Measurements from ENCODE around the gene IRAK2.

The IRAK2 gene

DNA sequence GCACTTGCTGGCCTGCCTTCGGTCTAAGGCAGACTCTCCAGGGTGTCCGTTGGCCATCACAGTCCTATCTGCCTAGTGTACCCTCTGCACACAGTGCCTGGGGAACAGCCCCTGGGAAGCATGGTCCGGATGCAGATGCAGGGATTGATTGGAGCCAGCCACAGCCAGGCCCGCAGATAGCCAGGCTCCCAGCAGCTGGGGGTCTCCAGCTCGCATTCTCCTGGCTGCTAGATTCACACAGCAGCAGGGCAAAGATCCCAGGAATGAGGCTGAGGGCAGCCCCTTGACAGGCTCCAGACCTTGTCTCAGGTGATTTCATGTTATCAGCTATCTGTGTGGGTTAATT, 41.4 kb downstream of the IRAK2 start:
- DNase-seq, result no peak
- intact Hi-C loops (cut with DNase I), result no loop called here

- intact Hi-C loops (cut with DNase I), result no loop called here
These were observed 48.6 kb downstream of the IRAK2 start for GRCh38 chr3:10213156-10213792.

DNA sequence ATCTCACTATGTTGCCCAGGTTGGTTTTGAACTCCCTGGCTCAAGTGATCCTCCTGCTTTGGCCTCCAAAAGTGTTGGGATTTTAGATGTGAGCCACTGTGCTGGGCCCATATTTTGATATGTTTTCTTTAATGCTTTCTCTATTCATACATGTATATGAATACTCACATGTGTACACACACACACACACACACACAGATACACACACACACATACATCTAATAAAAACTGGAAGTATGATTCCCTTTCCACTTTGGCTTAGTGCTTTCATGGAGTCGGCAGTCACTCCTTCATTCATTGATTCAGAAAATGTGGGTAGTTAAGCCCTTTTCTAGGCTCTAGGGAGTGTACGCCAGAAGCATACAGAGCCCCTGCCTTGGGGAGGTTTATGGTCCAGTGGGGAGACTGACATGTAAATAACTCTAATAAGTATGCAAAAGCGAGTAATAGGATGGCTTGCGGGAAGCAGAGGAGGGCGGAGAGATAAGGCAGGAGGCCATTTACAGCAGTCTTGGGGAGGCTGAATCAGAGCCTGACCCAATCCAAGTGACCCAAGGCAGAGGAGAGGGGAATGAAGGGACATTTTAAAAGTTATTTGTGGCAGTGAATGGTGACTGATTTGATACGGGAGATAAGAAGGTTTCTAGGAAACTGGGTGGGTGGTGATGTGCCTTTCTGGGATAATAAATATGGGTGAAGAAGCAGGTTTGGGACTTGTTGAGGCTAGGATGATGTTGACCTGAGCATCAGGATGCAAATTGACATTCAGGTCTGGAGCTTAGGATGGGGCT, 51.1 kb downstream of the IRAK2 start:
- intact Hi-C loops (cut with DNase I), result no loop called here
- DNase-seq, result no peak

More at GRCh38 chr3:10213156-10213792, 48.6 kb downstream of the IRAK2 start:
- DNase-seq, result no peak

GRCh38 chr3:10217359-10217758, 52.6 kb downstream of the IRAK2 start:
- intact Hi-C loops (cut with DNase I), result no loop called here
- DNase-seq, result no peak

DNA sequence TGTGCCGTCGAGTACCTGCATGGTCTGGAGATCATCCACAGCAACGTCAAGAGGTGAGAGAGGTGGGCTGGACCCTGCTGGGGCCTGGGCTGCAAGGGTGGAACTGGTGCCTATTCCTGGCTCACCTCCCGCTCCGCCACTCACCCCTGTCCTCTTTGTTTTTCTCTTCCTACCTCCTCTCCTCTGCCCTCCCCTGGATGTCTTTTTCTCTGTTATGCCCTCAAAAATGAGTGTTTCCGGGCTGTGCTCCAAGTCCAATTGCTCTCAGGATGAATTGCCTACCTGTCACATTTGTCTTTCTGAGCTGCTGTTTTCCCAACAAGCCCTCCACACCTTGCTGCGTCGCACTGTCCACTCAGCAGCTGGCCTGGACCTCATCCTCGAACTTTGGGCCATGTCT, 55.0 kb downstream of the IRAK2 start:
- DNase-seq, result no peak
- intact Hi-C loops (cut with DNase I), result loop anchor here (10.0 kb wide), 2 partner anchors 45 to 195 kb away; partner anchors contain the start of gene FANCD2

- DNase-seq, result peak in 1 of 42 donors; percentile 12
- intact Hi-C loops (cut with DNase I), result loop anchor here (10.0 kb wide), 2 partner anchors 49 to 199 kb away; partner anchors contain the start of gene FANCD2
These were observed 59.2 kb downstream of the IRAK2 start for GRCh38 chr3:10223676-10224639.

DNA sequence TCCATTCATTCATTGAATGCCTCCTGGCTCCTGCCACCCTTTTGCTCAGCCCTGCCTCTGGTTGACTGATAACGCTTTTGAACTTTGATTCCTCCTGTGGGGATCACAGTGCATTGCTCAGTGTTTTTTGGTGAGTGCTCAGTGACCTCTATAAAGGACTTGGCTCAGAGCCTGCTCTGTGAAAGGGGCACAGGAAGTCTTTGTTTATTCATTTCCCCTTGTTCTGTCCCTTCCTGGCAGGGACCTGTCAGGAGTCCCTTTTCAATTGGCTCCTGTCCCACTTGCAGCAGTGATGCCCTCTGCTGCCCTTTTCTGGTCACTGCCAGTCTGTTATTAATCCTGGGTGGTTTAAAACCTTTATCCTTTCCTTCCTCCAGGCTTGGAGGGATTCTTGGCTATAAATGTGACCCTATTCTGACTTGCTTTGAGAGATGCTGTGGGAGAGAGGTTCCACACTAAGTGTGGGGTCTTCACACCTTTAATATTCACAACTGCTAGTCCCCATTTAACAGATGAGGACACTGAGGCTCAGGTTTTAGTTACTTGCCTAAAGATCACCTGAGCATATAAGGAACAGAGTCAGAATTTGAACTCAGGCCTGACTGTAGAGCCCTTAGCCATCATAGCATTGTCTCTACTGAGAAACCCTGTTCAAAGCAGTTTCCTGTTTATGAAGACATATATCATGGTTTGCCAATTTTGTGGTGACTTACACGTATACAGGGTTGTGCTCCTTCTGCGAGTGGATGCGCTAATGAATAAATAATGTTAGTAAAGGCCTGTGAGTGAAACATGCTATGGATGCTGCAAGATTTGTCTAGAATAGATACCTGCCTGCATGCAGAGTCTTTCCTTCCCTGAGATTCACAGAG, 60.3 kb downstream of the IRAK2 start:
- DNase-seq, result peak; percentile 45 to 93 (median 80)
- intact Hi-C loops (cut with DNase I), result loop anchor here (10.0 kb wide), 2 partner anchors 50 to 200 kb away; partner anchors contain the start of gene FANCD2

DNA sequence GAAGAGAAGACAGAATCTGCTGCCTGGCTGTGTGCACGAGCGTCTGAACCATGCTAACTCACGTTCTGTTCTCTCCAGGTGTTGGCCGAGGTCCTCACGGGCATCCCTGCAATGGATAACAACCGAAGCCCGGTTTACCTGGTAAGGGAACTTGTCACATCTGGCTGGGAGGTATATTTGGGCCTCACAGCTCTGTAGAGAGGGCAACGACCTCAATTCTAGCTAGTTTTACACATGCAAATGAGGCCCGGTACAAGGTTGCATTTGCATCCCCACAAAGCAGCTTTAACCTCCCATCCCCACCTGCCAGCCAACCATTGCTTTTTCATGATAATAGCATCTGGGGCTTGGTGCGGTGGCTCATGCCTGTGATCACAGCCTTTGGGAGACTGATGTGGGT, 61.6 kb downstream of the IRAK2 start:
- DNase-seq, result no peak
- intact Hi-C loops (cut with DNase I), result loop anchor here (10.0 kb wide), 2 partner anchors 51 to 201 kb away; partner anchors contain the start of gene FANCD2

GRCh38 chr3:10228248-10228950, 63.7 kb downstream of the IRAK2 start:
- intact Hi-C loops (cut with DNase I), result loop anchor here (10.0 kb wide), 2 partner anchors 54 to 204 kb away; partner anchors contain the start of gene FANCD2
- peak in 1 of 42 donors; percentile 10 for DNase-seq

DNA sequence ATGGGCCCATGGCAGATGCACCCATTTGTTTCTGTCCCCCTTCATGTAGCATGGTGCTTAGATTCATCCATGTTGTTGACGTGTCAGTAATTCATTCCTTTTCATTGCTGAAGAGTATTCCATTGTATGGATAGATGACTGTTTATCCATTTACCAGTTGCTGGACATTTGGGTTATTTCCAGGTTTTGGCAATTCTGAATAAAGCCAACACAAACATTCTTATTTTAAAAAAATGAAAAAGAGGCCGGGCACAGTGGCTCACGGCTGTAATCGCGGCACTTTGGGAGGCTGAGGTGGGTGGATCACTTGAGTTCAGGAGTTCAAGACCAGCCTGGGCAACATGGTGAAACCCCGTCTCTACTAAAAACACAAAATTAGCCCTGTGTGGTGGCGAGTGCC, 64.9 kb downstream of the IRAK2 start:
- DNase-seq, result peak in 1 of 42 donors; percentile 20
- intact Hi-C loops (cut with DNase I), result loop anchor here (10.0 kb wide), 2 partner anchors 55 to 205 kb away; partner anchors contain the start of gene FANCD2

DNA sequence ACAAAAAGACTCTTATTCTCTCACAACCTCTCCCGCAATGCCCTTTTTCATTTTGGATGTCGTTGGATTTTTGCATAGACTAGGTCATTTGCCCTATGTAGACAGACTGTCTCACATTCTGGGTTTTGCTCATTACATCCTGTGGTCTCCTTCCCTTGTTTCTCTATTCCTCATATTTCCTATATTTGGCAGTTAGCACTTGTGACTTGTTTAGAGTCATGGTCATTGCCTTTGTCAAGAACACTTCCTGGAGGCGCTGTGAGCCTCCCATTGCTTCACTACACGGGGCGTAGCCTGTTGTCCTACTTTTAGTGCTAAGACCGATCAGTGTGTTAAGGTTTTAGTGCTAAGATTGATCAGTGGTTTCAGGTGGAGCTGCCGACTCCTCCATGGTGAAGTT, 67.4 kb downstream of the IRAK2 start:
- intact Hi-C loops (cut with DNase I), result no loop called here

DNA sequence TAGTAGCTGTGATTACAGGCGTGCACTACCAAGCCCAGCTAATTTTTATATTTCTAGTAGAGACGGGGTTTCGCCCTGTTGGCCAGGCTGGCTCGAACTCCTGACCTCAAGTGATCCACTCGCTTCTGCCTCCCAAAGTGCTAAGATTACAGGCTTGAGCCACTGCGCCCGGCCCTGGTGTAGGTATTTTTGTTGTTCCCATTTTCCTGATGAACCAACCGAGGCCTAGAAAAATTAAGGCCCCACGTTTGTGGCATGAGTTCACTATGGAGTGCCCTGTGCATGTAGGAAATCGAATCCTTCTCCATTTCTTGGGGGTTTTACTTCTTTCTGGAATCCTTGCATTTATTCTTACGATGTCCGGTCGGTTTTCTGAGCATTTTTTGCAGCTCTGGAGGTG, 69.3 kb downstream of the IRAK2 start:
- intact Hi-C loops (cut with DNase I), result no loop called here

More for the DNA sequence above, 67.4 kb downstream of the IRAK2 start:
- peak in 2 of 42 donors; percentile 21 to 27 for DNase-seq

GRCh38 chr3:10234526-10235230, 70.0 kb downstream of the IRAK2 start:
- no peak for DNase-seq
- intact Hi-C loops (cut with DNase I), result no loop called here

More for the DNA sequence above, 69.3 kb downstream of the IRAK2 start:
- no peak for DNase-seq

- no peak for DNase-seq
- intact Hi-C loops (cut with DNase I), result no loop called here
These were observed 70.8 kb downstream of the IRAK2 start for GRCh38 chr3:10235551-10235950.

DNA sequence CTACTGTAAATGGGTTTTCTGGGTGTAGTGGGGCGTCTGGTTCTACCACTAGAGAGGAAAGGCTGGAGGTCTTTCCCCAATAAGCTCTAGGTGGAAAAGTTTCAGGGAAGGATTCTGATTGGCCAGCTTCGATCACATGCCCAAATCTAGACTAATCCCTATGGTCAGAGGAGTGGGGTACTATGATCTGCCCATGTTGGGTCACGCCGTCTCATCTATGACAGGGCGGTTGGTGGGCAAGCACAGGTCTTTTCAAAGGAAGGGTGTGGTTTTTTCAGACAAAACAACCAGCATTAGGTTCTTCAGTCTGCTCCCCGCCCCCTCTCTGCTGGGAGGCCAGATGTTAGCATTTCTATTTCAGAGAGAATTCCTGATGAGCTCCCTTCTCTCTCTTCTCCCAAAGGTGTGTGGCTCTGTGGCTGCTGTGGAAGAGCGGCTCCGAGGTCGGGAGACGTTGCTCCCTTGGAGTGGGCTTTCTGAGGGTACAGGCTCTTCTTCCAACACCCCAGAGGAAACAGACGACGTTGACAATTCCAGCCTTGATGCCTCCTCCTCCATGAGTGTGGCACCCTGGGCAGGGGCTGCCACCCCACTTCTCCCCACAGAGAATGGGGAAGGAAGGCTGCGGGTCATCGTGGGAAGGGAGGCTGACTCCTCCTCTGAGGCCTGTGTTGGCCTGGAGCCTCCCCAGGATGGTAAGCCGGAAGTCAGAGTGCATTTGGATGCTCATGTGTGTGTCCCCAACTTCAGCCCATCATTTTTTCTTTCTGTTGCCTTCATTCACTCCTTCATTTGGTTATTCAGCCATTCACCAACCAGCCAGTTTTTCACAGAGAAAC, 73.8 kb downstream of the IRAK2 start:
- no peak for DNase-seq
- intact Hi-C loops (cut with DNase I), result no loop called here

DNA sequence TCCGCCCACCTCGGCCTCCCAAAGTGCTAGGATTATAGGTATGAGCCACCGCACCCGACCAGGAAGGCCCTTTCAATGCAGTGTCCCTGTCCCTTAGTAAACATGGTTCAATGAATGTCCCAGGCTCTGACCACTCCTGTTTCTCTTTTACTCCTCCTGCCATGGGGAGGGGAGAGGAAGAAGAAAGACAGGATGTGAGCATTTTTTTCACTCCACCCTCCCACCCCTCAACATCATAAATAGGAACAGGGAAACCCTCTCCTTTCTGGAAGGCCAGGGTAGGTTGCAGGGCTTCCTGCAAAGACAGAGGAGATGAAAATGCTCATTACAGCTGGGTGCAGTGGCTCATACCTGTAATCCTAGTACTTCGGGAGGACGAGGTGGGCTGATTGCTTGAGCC, 76.1 kb downstream of the IRAK2 start:
- peak in 1 of 42 donors; percentile 20 for DNase-seq
- intact Hi-C loops (cut with DNase I), result no loop called here

Measured in head of caudate nucleus (tissue), 42 donors.